PC-9 (cell line): ENCODE measurements around the gene PROP1.
"Not testable (repeated sequence)": the region's sequence is repeated elsewhere in the genome, so short reads cannot be mapped to it uniquely, and the experiment has no call there.

Source experiments
- CTCF ChIP-seq: fragments of 200-600 bp; sonication (generic); conservative IDR thresholded peaks from 2 replicates; pipeline ENCODE4 v1.6.1; 2017; ENCODE audit warnings: mixed run types, antibody characterized with exemption, mild to moderate bottlenecking, moderate library complexity
- EZH2 ChIP-seq: fragments of 200-600 bp; sonication (generic); IDR thresholded peaks from 2 replicates; pipeline ENCODE4 v1.8.0; 2017; ENCODE audit warnings: antibody characterized with exemption, low read depth

- TF ChIP-seq CTCF, EZH2: not testable (repeated sequence)
Measured at GRCh38 chr5:177945145-177945544, 50.9 kb downstream of the PROP1 start.
